AG04450 (cell line): Measurements from ENCODE around the gene E4F1. TPM values are rescaled to one million over a fixed set of nuclear protein-coding genes. Genes with fewer than 3 reads are reported as not detected.

Source experiments
- CTCF ChIA-PET: fragments of 300-600, 350-600 bp; formaldehyde crosslinking; extraction: SDS; loops from one replicate; lab custom pipeline; 2022; ENCODE audit warnings: antibody characterized with exemption, inconsistent platforms; lab: Charles Lee
- POLR2A ChIA-PET: fragments of 350-600 bp; formaldehyde crosslinking; extraction: SDS; loops from one replicate; lab custom pipeline; 2021; ENCODE audit warnings: antibody characterized with exemption, inconsistent platforms; lab: Yijun Ruan, JAX
- DNase-seq: peaks from one replicate; pipeline ENCODE4 v3.0.0-alpha.2; 2011; ENCODE audit warnings: low read depth, low spot score
- H3K27ac ChIP-seq: one replicate; pipeline ENCODE4 v1.5.1; 2012; ENCODE audit warnings: low read depth, low read length, control low read depth
- H3K27me3 ChIP-seq: one replicate; pipeline ENCODE4 v1.6.0; 2012; ENCODE audit warnings: low read length; ENCODE audit not compliant: control insufficient read depth, insufficient read depth
- H3K4me3 ChIP-seq: 2 replicates; pipeline ENCODE4 v1.5.1; 2011; ENCODE audit warnings: mild to moderate bottlenecking, low read depth, low read length, control low read depth
- H3K9me3 ChIP-seq: 2 replicates; pipeline ENCODE4 v1.5.1; 2012; ENCODE audit warnings: low read length; ENCODE audit not compliant: control insufficient read depth, insufficient read depth
- polyA plus RNA-seq: library from polyadenylated mRNA; depleted of rRNA; stranded (reverse); fragments of >200 nt; gene quantifications from 2 replicates; pipeline ENCODE4 v1.2.3, GENCODE V29; 2011
- TF ChIP-seq, protein P1 (sequence below): IDR thresholded peaks from 2 replicates; pipeline ENCODE4 v1.5.1; 2011; ENCODE audit warnings: low read depth, low read length, control low read depth, inconsistent platforms

The E4F1 gene
- polyA plus RNA-seq, 1 experiment = 8.5 TPM

DNA sequence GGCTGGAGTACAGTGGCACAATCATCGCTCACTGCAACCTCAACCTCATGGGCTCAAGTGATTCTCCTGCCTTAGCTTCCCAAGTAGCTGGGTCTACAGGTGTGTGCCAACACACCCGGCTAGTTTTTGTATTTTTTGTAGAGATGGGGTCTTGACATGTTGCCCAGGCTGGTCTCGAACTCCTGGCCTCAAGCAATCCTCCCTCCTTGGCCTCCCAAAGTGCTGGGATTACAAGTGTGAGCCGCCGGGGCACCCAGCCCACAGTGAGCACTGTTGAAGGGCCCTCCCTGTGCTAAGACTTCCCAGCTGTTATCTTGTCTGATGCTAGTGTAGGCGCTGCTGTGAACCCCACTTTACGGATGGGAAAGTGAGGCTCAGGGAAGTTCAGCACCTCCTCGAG is 35.0 kb upstream of the E4F1 start:
- no peak overlapping the region for H3K27ac ChIP-seq
- TF ChIP-seq, protein P1, sequence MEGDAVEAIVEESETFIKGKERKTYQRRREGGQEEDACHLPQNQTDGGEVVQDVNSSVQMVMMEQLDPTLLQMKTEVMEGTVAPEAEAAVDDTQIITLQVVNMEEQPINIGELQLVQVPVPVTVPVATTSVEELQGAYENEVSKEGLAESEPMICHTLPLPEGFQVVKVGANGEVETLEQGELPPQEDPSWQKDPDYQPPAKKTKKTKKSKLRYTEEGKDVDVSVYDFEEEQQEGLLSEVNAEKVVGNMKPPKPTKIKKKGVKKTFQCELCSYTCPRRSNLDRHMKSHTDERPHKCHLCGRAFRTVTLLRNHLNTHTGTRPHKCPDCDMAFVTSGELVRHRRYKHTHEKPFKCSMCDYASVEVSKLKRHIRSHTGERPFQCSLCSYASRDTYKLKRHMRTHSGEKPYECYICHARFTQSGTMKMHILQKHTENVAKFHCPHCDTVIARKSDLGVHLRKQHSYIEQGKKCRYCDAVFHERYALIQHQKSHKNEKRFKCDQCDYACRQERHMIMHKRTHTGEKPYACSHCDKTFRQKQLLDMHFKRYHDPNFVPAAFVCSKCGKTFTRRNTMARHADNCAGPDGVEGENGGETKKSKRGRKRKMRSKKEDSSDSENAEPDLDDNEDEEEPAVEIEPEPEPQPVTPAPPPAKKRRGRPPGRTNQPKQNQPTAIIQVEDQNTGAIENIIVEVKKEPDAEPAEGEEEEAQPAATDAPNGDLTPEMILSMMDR = no peak
- ChIA-PET CTCF (no interaction called here), POLR2A (interaction anchor here (0.7 to 1.4 kb wide), 2 partner anchors 33 to 259 kb away, joined by 8 to 14 read pairs; partner anchors contain the start of gene TRAF7)
- no peaks in the 10 kb centered on the region; the same call in 1 of the 2 replicates for H3K9me3 ChIP-seq
- H3K4me3 ChIP-seq = no peak overlapping the region
- H3K27me3 ChIP-seq = peaks cover 5% of the 10 kb centered on the region
- DNase-seq = no peak

DNA sequence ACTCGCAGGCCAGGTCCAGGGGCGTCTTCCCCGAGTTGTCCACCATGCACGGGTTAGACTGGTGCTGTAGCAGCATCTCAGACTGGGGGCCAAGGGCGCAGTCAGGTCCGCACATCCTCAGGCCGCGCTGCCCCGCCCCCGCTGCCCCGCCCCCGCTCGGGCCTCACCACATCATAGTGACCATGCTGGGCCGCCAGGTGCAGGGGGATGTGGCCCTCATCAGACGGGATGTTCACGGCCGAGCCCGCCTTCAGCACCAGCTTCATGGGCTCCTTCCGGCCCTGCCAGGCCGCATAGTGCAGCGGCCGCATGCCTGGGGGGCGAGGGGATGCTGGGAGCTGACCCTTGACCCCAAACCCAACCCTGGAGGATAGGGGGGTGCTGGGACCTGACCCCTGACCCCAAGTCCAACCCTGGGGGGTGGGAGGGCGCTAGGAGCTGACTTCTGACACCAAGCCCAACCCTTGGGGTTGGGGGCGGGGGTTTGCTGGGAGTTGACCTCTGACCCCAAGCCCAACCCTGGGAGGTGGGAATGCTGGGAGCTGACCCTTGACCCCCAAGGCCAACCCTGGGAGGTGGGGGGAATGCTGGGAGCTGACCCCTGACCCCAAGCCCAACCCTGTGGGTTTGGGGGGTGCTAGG is 34.0 kb upstream of the E4F1 start:
- Histone ChIP-seq H3K27ac (no peak overlapping the region), H3K4me3 (no peak overlapping the region), H3K27me3 (peaks cover 13% of the 10 kb centered on the region), H3K9me3 (no peaks in the 10 kb centered on the region; the same call in 1 of the 2 replicates)
- TF ChIP-seq, protein P1 = no peak
- ChIA-PET POLR2A (interaction anchor here (1.7 kb wide), 1 partner anchor 34 kb away, joined by 5 read pairs; the partner anchor contains the start of gene TRAF7), CTCF (no interaction called here)
- DNase-seq = no peak

DNA sequence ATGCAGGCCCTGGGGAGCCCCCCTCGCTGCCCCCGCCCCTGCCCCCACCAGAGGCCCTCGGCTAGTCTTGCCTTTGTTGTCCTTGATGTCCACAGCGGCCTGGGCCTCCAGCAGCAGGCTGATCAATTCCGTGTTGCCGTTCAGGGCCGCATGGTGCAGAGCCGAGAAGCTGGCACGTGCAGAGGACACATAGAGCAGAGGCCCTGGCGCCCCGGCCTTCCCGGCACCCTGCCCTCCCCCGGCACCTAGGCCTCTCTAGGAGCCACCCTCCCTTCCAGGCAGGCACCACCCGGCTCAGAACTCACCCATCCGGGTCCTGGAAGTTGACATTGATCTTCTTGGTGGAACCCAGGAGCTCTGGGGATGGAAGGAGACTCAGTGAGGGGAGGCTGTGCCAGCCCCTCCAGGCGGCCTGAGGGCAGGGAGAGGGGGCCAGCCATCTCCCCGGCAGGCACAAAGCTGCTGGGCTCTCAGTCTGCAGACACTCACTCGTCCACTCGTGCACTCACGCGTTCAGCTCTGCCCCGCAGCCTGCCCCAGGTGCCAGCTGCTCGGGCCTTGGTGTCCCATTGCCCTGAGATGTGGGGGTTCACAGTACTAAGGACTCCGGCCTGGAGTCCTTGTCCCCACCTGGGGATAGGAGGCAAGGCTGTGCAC is 33.3 kb upstream of the E4F1 start:
- TF ChIP-seq, protein P1 = no peak
- Histone ChIP-seq H3K27me3 (peaks cover 20% of the 10 kb centered on the region), H3K27ac (no peak overlapping the region), H3K4me3 (no peak overlapping the region), H3K9me3 (no peaks in the 10 kb centered on the region; the same call in 1 of the 2 replicates)
- DNase-seq = no peak
- CTCF ChIA-PET = no interaction called here
- POLR2A ChIA-PET = interaction anchor here (1.7 kb wide), 1 partner anchor 35 kb away, joined by 5 read pairs; the partner anchor contains the start of gene TRAF7

DNA sequence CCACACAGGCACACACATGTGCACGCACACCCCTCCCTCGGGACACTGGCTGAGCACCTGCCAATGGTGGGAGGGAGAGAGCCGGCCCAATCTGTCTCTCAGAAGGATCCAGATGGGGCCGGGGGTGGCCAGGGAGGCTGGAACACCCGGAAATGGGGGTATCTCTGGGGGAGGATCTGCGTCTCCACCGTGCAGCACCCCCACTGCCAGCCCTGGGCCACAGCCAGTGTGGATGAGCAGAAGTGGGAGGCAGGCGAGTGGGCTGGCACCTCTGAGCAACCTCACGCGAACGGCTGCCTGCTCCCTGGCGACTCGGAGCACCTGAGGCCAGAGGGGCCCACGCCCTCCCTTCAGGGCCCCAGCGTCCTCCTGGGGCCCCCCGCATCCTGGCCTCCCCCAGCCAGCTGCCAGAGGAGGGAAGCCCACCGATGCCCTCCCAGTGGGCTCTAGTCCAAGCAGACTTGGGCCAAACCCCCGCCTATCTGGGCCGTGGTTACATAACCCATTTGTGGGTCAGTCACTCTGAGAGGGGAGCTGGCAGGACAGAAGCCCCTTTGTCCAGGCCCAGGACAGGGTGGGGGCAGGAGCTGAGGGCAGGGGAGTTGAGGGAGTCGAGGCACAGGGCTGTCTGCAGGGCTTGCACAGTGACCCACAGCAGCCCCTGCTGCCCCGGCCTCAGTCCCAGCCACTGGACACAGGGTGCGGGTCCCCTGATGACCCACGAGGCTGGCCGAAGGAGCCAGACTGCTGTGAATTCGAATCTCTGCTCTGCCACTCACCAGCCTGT is 32.5 kb upstream of the E4F1 start:
- CTCF ChIA-PET = no interaction called here
- DNase-seq = no peak
- TF ChIP-seq, protein P1 = no peak
- Histone ChIP-seq H3K4me3 (no peak overlapping the region), H3K9me3 (peaks cover 3% of the 10 kb centered on the region; the same call in 1 of the 2 replicates), H3K27me3 (peaks cover 28% of the 10 kb centered on the region), H3K27ac (no peak overlapping the region)
- POLR2A ChIA-PET = interaction anchor here (1.7 to 1.8 kb wide), 2 partner anchors 35 kb away, joined by 5 to 8 read pairs; partner anchors contain the start of gene TRAF7
